PC-3 (cell line): ENCODE results near the gene POMZP3. TPM values are rescaled to one million over a fixed set of nuclear protein-coding genes. Genes with fewer than 3 reads are reported as not detected.
"Not testable (repeated sequence)": the region's sequence is repeated elsewhere in the genome, so short reads cannot be mapped to it uniquely, and the experiment has no call there.

Experiments
- ATAC-seq: fragments of 200-7000 bp; cut with Tn5 transposase; 2 replicates; pipeline ENCODE4 v1.9.1; 2020; ENCODE audit warnings: mild to moderate bottlenecking, moderate library complexity
- BruUV-seq: library from RNA; stranded (reverse); fragments of 400-500 nt; replicated peaks from 2 replicates; lab custom pipeline; 2021; lab: Mats Ljungman, UMichigan
- CTCF ChIA-PET: fragments of 300-600 bp; sonication (Branson Sonifier 250); formaldehyde crosslinking; loops from one replicate; lab custom pipeline; 2022; ENCODE audit warnings: antibody characterized with exemption; lab: Charles Lee
- POLR2A ChIA-PET: fragments of 300-600 bp; sonication (Branson Sonifier 250); formaldehyde crosslinking; loops from one replicate; lab custom pipeline; 2022; ENCODE audit warnings: antibody characterized with exemption; ENCODE audit not compliant: unreplicated experiment; lab: Charles Lee
- DNase-seq: peaks from one replicate; pipeline ENCODE4 v3.0.0-alpha.2; 2015
- H2AFZ ChIP-seq: fragments of 300-600 bp; sonication (generic); 2 replicates; pipeline ENCODE4 v1.6.0; 2016; ENCODE audit warnings: antibody characterized with exemption, low read length
- H3F3A ChIP-seq: fragments of 300-600 bp; sonication (generic); one replicate; pipeline ENCODE4 v1.6.0; 2017; ENCODE audit warnings: antibody characterized with exemption, low read length, control low read depth, mild to moderate bottlenecking; ENCODE audit not compliant: unreplicated experiment
- H3K27ac ChIP-seq: fragments of 300-600 bp; sonication (generic); 2 replicates; pipeline ENCODE4 v1.5.1; 2016; ENCODE audit warnings: mild to moderate bottlenecking, low read length
- H3K27me3 ChIP-seq: fragments of 300-600 bp; sonication (generic); 2 replicates; pipeline ENCODE4 v1.6.1; 2016; ENCODE audit warnings: low read length, mixed read lengths
- H3K36me3 ChIP-seq: fragments of 300-600 bp; sonication (generic); 2 replicates; pipeline ENCODE4 v1.6.1; 2016; ENCODE audit warnings: low read depth, mixed run types, low read length, mixed read lengths
- H3K4me1 ChIP-seq: fragments of 300-600 bp; sonication (generic); 2 replicates; pipeline ENCODE4 v1.5.1; 2016; ENCODE audit warnings: low read length; ENCODE audit not compliant: insufficient read depth
- H3K4me2 ChIP-seq: fragments of 300-600 bp; sonication (generic); 2 replicates; pipeline ENCODE4 v1.6.0; 2016; ENCODE audit warnings: low read length
- H3K4me3 ChIP-seq: fragments of 300-600 bp; sonication (generic); 2 replicates; pipeline ENCODE4 v1.5.1; 2016; ENCODE audit warnings: mild to moderate bottlenecking, low read length, mixed read lengths
- H3K79me2 ChIP-seq: fragments of 300-600 bp; sonication (generic); 2 replicates; pipeline ENCODE4 v1.6.1; 2017; ENCODE audit warnings: low read length, mixed read lengths
- H3K9ac ChIP-seq: fragments of 300-600 bp; sonication (generic); 2 replicates; pipeline ENCODE4 v1.6.0; 2016; ENCODE audit warnings: mild to moderate bottlenecking, low read length
- H3K9me2 ChIP-seq: fragments of 300-600 bp; sonication (generic); replicated peaks from 2 replicates; pipeline ENCODE4 v1.6.1; 2016; ENCODE audit warnings: mixed run types, low read length, mixed read lengths
- H3K9me3 ChIP-seq: fragments of 300-600 bp; sonication (generic); 2 replicates; pipeline ENCODE4 v1.6.1; 2016; ENCODE audit warnings: low read length, mixed read lengths
- H4K20me1 ChIP-seq: fragments of 300-600 bp; sonication (generic); 2 replicates; pipeline ENCODE4 v1.6.1; 2016; ENCODE audit warnings: low read length, mixed read lengths
- intact Hi-C: fragments of 100-400 bp; cut with micrococcal nuclease; formaldehyde crosslinking; loops from 2 replicates; pipeline ENCODE4 v1.9.0; 2023
- total RNA-seq: library from RNA; depleted of rRNA; stranded (reverse); fragments of >200 nt; gene quantifications from 2 replicates; pipeline ENCODE4 v1.2.3, GENCODE V29; 2014; rRNA removed

Gene POMZP3
- total RNA-seq, 1 experiment from 2014 or later = 5.9 TPM

- H3K36me3 ChIP-seq, H3K27ac ChIP-seq, H3K9me2 ChIP-seq, H4K20me1 ChIP-seq, DNase-seq, POLR2A ChIA-PET, H3K9ac ChIP-seq, CTCF ChIA-PET, intact Hi-C loops, H2AFZ ChIP-seq, H3K4me2 ChIP-seq, H3K4me3 ChIP-seq, H3K27me3 ChIP-seq, H3K9me3 ChIP-seq, H3F3A ChIP-seq: not testable (repeated sequence)
- peak; percentile 17 for ATAC-seq
- BruUV-seq = TSS peak; percentile 3
- Histone ChIP-seq H3K79me2 (peaks cover 50% of the 10 kb centered on the region), H3K4me1 (peaks cover 38% of the 10 kb centered on the region)
Observed at GRCh38 chr7:76567753-76568152, 59.3 kb downstream of the POMZP3 start.

- H3K4me3 ChIP-seq, H3K9ac ChIP-seq, H3K4me2 ChIP-seq, ATAC-seq, H2AFZ ChIP-seq, POLR2A ChIA-PET, H3F3A ChIP-seq, H3K27me3 ChIP-seq, intact Hi-C loops, CTCF ChIA-PET, H3K9me2 ChIP-seq, H4K20me1 ChIP-seq, H3K36me3 ChIP-seq, H3K9me3 ChIP-seq, DNase-seq, H3K27ac ChIP-seq: not testable (repeated sequence)
- H3K79me2 ChIP-seq = peaks cover 46% of the 10 kb centered on the region
- BruUV-seq = TSS peak; percentile 24
- peaks cover 34% of the 10 kb centered on the region for H3K4me1 ChIP-seq
Observed at GRCh38 chr7:76567311-76567710, 59.8 kb downstream of the POMZP3 start.

DNA sequence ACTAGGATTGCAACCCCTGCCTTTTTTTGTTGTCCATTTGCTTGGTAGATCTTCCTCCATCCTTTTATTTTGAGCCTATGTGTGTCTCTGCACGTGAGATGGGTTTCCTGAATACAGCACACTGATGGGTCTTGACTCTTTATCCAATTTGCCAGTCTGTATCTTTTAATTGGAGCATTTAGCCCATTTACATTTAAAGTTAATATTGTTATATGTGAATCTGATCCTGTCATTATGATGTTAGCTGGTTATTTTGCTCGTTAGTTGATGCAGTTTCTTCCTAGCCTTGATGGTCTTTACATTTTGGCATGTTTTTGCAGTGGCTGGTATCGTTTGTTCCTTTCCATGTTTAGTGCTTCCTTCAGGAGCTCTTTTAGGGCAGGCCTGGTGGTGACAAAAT lies 62.1 kb downstream of the POMZP3 start:
- H3K9me3 ChIP-seq, DNase-seq, H3K4me2 ChIP-seq, BruUV-seq, H2AFZ ChIP-seq, intact Hi-C loops, CTCF ChIA-PET, H3K27me3 ChIP-seq, H3K4me3 ChIP-seq, H3K9me2 ChIP-seq, ATAC-seq, H3F3A ChIP-seq, POLR2A ChIA-PET, H4K20me1 ChIP-seq, H3K36me3 ChIP-seq, H3K9ac ChIP-seq, H3K27ac ChIP-seq: not testable (repeated sequence)
- Histone ChIP-seq H3K79me2 (peaks cover 47% of the 10 kb centered on the region), H3K4me1 (peaks cover 21% of the 10 kb centered on the region)

DNA sequence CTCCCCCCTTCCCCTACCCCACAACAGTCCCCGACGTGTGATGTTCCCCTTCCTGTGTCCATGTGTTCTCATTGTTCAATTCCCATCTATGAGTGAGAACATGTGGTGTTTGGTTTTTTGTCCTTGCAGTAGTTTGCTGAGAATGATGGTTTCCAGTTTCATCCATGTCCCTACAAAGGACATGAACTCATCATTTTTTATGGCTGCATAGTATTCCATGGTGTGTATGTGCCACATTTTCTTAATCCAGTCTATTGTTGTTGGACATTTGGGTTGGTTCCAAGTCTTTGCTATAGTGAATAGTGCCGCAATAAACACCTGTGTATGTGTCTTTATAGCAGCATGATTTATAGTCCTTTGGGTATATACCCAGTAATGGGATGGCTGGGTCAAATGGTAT lies 65.7 kb downstream of the POMZP3 start:
- BruUV-seq, H4K20me1 ChIP-seq, H2AFZ ChIP-seq, H3K4me3 ChIP-seq, H3K36me3 ChIP-seq, H3K9ac ChIP-seq, CTCF ChIA-PET, H3K4me1 ChIP-seq, H3K27me3 ChIP-seq, ATAC-seq, DNase-seq, intact Hi-C loops, H3K9me3 ChIP-seq, H3K9me2 ChIP-seq, H3K4me2 ChIP-seq, H3F3A ChIP-seq, H3K27ac ChIP-seq, POLR2A ChIA-PET: not testable (repeated sequence)
- H3K79me2 ChIP-seq = peaks cover 55% of the 10 kb centered on the region

GRCh38 chr7:76560157-76560556 lies 66.9 kb downstream of the POMZP3 start:
- H3K4me2 ChIP-seq, BruUV-seq, intact Hi-C loops, H3K27ac ChIP-seq, H3F3A ChIP-seq, H3K4me1 ChIP-seq, H3K9ac ChIP-seq, H4K20me1 ChIP-seq, H3K4me3 ChIP-seq, H3K9me2 ChIP-seq, H3K36me3 ChIP-seq, CTCF ChIA-PET, H2AFZ ChIP-seq, ATAC-seq, H3K9me3 ChIP-seq, DNase-seq, POLR2A ChIA-PET, H3K27me3 ChIP-seq: not testable (repeated sequence)
- H3K79me2 ChIP-seq = peaks cover 58% of the 10 kb centered on the region

Other genes with a start within 250 kb of the POMZP3 start
- gene SSC4D, start 217.6 kb downstream of the POMZP3 start, total RNA-seq = 0.86 and 1.3 TPM in 2 replicates
- 11.9 and 21.6 TPM in 2 replicates for gene ZP3, start 202.3 kb downstream of the POMZP3 start, total RNA-seq
- gene DTX2, start 165.6 kb downstream of the POMZP3 start, total RNA-seq = 27.0 and 37.6 TPM in 2 replicates
- 3.0 and 10.7 TPM in 2 replicates for gene UPK3B, start 116.7 kb downstream of the POMZP3 start, total RNA-seq
- gene SPDYE16, start 84.0 kb downstream of the POMZP3 start, total RNA-seq = not detected in 2 replicates